ENCODE results near the gene SENP6. TPM values are rescaled to one million over a fixed set of nuclear protein-coding genes. Genes with fewer than 3 reads are reported as not detected.
"Not testable (repeated sequence)": the region's sequence is repeated elsewhere in the genome, so short reads cannot be mapped to it uniquely, and the experiment has no call there.

Gene SENP6
- total RNA-seq, 2 experiments from 2014 or later, result 54.0 to 57.7 TPM

- Mint-ChIP-seq H3K27me3 (ENCODE audit: low read depth) (no peaks in the 10 kb centered on the region), H3K4me1 (ENCODE audit: low read depth) (peaks cover 9% of the 10 kb centered on the region), H3K36me3 (ENCODE audit: low read depth) (peaks cover 21% of the 10 kb centered on the region), H3K27ac (no peak overlapping the region), H3K9me3 (no peaks in the 10 kb centered on the region), H3K4me3 (no peak overlapping the region)
- CTCF ChIA-PET, result no interaction called here
- no peak for DNase-seq
- intact Hi-C loops (cut with micrococcal nuclease), result no loop called here
These were observed 24.9 kb downstream of the SENP6 start for GRCh38 chr6:75626561-75626960.

- CTCF ChIA-PET; intact Hi-C loops (cut with micrococcal nuclease); H3K27ac Mint-ChIP-seq; H3K9me3 Mint-ChIP-seq; H3K4me3 Mint-ChIP-seq; DNase-seq; H3K27me3 Mint-ChIP-seq (ENCODE audit: low read depth): not testable (repeated sequence)
- H3K4me1 Mint-ChIP-seq (ENCODE audit: low read depth), result peaks cover 17% of the 10 kb centered on the region
- peaks cover 22% of the 10 kb centered on the region for H3K36me3 Mint-ChIP-seq (ENCODE audit: low read depth)
These were observed 26.0 kb downstream of the SENP6 start for GRCh38 chr6:75627708-75628107.

DNA sequence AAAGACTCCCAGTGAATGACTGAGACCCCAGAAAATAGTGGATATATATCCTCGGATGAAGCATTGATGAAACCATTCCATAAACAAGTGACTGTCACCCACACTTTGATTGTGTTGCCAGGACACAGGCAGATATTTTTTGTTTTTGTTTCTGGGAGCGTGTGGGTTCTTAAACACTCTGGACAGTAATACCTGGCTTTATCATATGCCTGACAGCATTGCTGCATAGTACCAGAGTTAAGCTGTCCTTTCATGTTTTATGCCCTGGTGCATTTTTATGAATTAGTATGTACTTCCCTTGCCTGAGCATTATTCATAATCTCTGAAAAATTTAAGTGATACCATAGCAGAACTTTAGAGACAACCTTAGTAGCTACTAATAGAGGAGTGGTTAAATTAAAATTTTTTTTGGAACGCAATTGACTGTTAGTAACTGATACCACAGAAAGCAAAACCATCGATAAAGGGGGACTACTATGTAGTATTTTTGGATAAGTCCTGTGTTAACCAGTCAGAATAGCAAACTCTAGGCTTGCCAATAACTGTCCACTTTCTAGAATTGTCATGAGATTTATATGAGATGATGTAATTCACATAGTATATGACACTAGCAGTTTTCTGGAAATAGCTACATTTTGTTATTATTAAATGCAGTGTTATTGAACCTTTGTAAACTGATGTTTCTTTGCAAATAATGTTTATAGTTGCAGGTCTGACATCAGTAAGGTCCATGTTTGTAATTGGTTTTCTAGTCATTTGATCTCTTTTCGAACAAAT is 30.4 kb downstream of the SENP6 start:
- H3K27ac Mint-ChIP-seq, result peak overlapping the region; percentile 16

DNA sequence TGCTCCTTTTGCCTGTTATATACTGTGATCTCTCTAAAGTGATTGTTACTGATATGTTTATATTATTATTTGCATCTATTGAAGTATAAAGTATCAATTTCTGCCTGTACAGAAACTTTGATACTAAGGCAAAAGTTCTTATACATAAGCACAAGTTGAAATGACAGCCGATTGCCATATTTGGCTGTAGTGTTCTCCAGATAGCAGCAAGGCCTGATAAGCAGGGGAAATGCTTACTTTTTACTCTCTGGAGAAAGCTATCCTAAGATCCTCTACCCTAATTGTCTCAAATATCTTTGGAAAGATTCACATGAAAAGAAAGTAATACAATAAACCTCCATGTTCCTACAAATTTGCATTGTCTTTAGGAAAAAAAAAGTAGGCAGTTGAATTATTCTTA is 31.4 kb downstream of the SENP6 start:
- DNase-seq, result no peak
- Mint-ChIP-seq H3K36me3 (ENCODE audit: low read depth) (peaks cover 28% of the 10 kb centered on the region), H3K27ac (no peak overlapping the region), H3K4me1 (ENCODE audit: low read depth) (peaks cover 15% of the 10 kb centered on the region), H3K9me3 (no peaks in the 10 kb centered on the region), H3K27me3 (ENCODE audit: low read depth) (no peaks in the 10 kb centered on the region), H3K4me3 (no peak overlapping the region)
- intact Hi-C loops (cut with micrococcal nuclease), result no loop called here
- CTCF ChIA-PET, result interaction anchor here (0.7 kb wide), 1 partner anchor 16 kb away, joined by 3 read pairs; no protein-coding TSS in a partner anchor

More for the DNA sequence above, 30.4 kb downstream of the SENP6 start:
- Mint-ChIP-seq H3K9me3 (no peaks in the 10 kb centered on the region), H3K27me3 (ENCODE audit: low read depth) (no peaks in the 10 kb centered on the region), H3K36me3 (ENCODE audit: low read depth) (peaks cover 27% of the 10 kb centered on the region), H3K4me1 (ENCODE audit: low read depth) (peaks cover 15% of the 10 kb centered on the region), H3K4me3 (no peak overlapping the region)
- CTCF ChIA-PET, result interaction anchor here (0.9 kb wide), 1 partner anchor 22 kb away, joined by 3 read pairs; no protein-coding TSS in a partner anchor
- no peak for DNase-seq
- intact Hi-C loops (cut with micrococcal nuclease), result no loop called here

DNA sequence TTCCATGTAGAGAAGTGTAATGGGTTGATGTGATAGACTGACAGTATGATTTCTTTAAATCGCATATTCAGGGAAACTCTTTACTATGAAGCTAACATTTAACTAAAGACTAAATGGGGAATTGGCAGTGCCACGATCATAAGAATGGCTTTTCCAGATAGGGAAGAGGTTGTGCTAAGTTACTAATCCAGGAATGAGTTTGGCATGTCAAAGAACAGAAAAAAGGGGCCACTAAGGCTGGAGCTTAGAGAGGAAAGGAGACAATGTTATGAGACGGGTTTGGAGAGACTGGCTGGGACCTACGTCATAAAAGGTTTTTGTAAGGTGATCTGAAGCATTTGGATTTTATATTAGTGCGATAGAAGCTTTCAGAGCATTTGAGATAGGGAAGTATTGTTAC is 40.6 kb downstream of the SENP6 start:
- Mint-ChIP-seq H3K27ac (no peak overlapping the region), H3K27me3 (ENCODE audit: low read depth) (no peaks in the 10 kb centered on the region), H3K9me3 (no peaks in the 10 kb centered on the region), H3K36me3 (ENCODE audit: low read depth) (peaks cover 23% of the 10 kb centered on the region), H3K4me1 (ENCODE audit: low read depth) (no peaks in the 10 kb centered on the region), H3K4me3 (no peak overlapping the region)
- intact Hi-C loops (cut with micrococcal nuclease), result no loop called here
- DNase-seq, result no peak
- CTCF ChIA-PET, result interaction anchor here (1.5 kb wide), 1 partner anchor 9 kb away, joined by 3 read pairs; no protein-coding TSS in a partner anchor

DNA sequence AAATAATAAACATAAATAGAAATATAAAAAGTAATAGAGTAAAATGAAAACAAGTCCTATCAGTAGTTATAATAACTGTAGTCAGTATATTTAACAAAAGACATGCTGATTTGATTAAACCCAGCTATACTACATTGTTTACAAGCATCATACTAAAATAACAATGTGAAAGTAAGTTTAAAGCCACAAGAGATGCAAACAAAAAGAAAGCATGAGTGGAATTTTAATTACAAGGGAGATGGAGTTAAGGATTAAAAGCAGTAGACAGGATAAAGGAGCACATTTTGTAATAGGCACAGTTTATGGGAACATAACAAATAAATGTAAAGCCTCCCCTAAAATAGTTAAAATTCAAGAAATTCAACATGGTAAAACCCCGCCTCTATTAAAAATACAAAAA is 41.5 kb downstream of the SENP6 start:
- Mint-ChIP-seq H3K36me3 (ENCODE audit: low read depth) (peaks cover 21% of the 10 kb centered on the region), H3K27ac (no peak overlapping the region), H3K4me3 (no peak overlapping the region), H3K27me3 (ENCODE audit: low read depth) (no peaks in the 10 kb centered on the region), H3K4me1 (ENCODE audit: low read depth) (no peaks in the 10 kb centered on the region), H3K9me3 (no peaks in the 10 kb centered on the region)
- no peak for DNase-seq
- intact Hi-C loops (cut with micrococcal nuclease), result no loop called here
- CTCF ChIA-PET, result interaction anchor here (0.7 kb wide), 1 partner anchor 13 kb away, joined by 4 read pairs; no protein-coding TSS in a partner anchor

GRCh38 chr6:75656479-75656878 is 54.8 kb downstream of the SENP6 start:
- Mint-ChIP-seq H3K9me3 (no peaks in the 10 kb centered on the region), H3K27ac (no peak overlapping the region), H3K27me3 (ENCODE audit: low read depth) (no peaks in the 10 kb centered on the region), H3K36me3 (ENCODE audit: low read depth) (peaks cover 40% of the 10 kb centered on the region), H3K4me1 (ENCODE audit: low read depth) (peaks cover 13% of the 10 kb centered on the region), H3K4me3 (no peak overlapping the region)
- intact Hi-C loops (cut with micrococcal nuclease), result no loop called here
- DNase-seq, result no peak
- CTCF ChIA-PET, result interaction anchor here (1.2 kb wide), 1 partner anchor 36 kb away, joined by 3 read pairs; no protein-coding TSS in a partner anchor

GRCh38 chr6:75657327-75657726 is 55.6 kb downstream of the SENP6 start:
- peaks cover 43% of the 10 kb centered on the region for H3K36me3 Mint-ChIP-seq (ENCODE audit: low read depth)
- H3K9me3 Mint-ChIP-seq, result no peaks in the 10 kb centered on the region
- H3K4me1 Mint-ChIP-seq (ENCODE audit: low read depth), result peaks cover 13% of the 10 kb centered on the region
- H3K27me3 Mint-ChIP-seq (ENCODE audit: low read depth), result no peaks in the 10 kb centered on the region
- intact Hi-C loops (cut with micrococcal nuclease), result no loop called here
- DNase-seq, result no peak
- CTCF ChIA-PET, result interaction anchor here (0.6 to 1.2 kb wide), 2 partner anchors 37 to 1888 kb away, joined by 3 read pairs; no protein-coding TSS in a partner anchor
- no peak overlapping the region for H3K4me3 Mint-ChIP-seq
- H3K27ac Mint-ChIP-seq, result no peak overlapping the region

DNA sequence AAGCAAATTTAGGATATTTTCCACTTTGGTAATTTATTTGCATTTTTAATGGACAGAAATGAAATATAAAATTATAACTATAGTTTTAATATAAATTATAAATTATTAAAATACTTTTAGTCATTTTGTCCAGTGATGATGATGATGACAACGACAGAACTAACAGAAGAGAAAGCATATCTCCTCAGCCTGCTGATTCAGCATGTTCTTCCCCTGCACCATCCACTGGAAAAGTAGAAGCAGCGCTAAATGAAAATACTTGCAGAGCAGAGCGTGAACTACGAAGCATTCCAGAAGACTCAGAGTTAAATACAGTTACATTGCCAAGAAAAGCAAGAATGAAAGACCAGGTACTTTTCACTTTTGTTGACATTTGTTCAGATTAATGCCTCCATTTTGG is 64.9 kb downstream of the SENP6 start:
- peaks cover 20% of the 10 kb centered on the region for H3K36me3 Mint-ChIP-seq (ENCODE audit: low read depth)

DNA sequence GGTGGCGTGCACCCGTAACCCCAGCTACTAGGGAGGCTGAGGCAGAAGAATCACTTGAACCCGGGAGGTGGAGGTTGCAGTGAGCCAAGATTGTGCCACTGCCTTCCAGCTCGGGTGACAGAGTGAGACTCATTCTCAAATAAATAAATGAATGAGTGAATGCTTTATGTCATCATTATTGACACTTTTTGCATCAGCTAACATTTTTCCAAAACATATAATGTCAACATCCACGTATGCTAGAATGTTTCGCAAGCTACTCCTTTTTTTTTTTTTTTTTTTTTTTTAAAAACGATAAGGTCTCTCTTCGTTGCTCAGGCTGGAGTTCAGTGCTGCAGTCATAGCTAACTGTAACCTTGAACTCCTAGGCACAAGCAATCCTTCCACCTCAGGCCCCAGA is 72.2 kb downstream of the SENP6 start:
- Mint-ChIP-seq H3K27ac (no peak overlapping the region), H3K4me1 (ENCODE audit: low read depth) (no peaks in the 10 kb centered on the region), H3K36me3 (ENCODE audit: low read depth) (peaks cover 27% of the 10 kb centered on the region), H3K27me3 (ENCODE audit: low read depth) (no peaks in the 10 kb centered on the region), H3K4me3 (no peak overlapping the region), H3K9me3 (no peaks in the 10 kb centered on the region)
- intact Hi-C loops (cut with micrococcal nuclease), result no loop called here
- no peak for DNase-seq
- CTCF ChIA-PET, result interaction anchor here (0.6 kb wide), 1 partner anchor 21 kb away, joined by 3 read pairs; no protein-coding TSS in a partner anchor

More for the DNA sequence above, 64.9 kb downstream of the SENP6 start:
- Mint-ChIP-seq H3K9me3 (no peaks in the 10 kb centered on the region), H3K27me3 (ENCODE audit: low read depth) (no peaks in the 10 kb centered on the region), H3K4me3 (no peak overlapping the region), H3K27ac (no peak overlapping the region), H3K4me1 (ENCODE audit: low read depth) (no peaks in the 10 kb centered on the region)
- CTCF ChIA-PET, result no interaction called here
- DNase-seq, result no peak
- intact Hi-C loops (cut with micrococcal nuclease), result no loop called here

GRCh38 chr6:75676377-75676776 is 74.7 kb downstream of the SENP6 start:
- intact Hi-C loops (cut with micrococcal nuclease), result no loop called here
- Mint-ChIP-seq H3K4me1 (ENCODE audit: low read depth) (no peaks in the 10 kb centered on the region), H3K4me3 (no peak overlapping the region), H3K27me3 (ENCODE audit: low read depth) (no peaks in the 10 kb centered on the region), H3K36me3 (ENCODE audit: low read depth) (peaks cover 51% of the 10 kb centered on the region), H3K27ac (no peak overlapping the region), H3K9me3 (peaks cover 11% of the 10 kb centered on the region)
- no peak for DNase-seq
- CTCF ChIA-PET, result no interaction called here

DNA sequence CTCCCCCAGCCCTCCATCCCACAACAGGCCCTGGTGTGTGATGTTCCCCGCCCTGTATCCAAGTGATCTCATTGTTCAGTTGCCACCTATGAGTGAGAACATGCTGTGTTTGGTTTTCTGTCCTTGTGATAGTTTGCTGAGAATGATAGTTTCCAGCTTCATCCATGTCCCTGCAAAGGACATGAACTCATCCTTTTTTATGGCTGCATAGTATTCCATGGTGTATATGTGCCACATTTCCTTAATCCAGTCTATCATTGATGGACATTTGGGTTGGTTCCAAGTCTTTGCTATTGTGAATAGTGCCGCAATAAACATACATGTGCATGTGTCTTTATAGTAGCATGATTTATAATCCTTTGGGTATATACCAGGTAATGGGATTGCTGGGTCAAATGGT is 80.9 kb downstream of the SENP6 start:
- H3K27ac Mint-ChIP-seq; H3K27me3 Mint-ChIP-seq (ENCODE audit: low read depth); H3K4me3 Mint-ChIP-seq; intact Hi-C loops (cut with micrococcal nuclease); DNase-seq; CTCF ChIA-PET: not testable (repeated sequence)
- H3K4me1 Mint-ChIP-seq (ENCODE audit: low read depth), result peaks cover 15% of the 10 kb centered on the region
- peaks cover 96% of the 10 kb centered on the region for H3K36me3 Mint-ChIP-seq (ENCODE audit: low read depth)
- H3K9me3 Mint-ChIP-seq, result peaks cover 26% of the 10 kb centered on the region

- H3K27me3 Mint-ChIP-seq (ENCODE audit: low read depth); H3K27ac Mint-ChIP-seq; CTCF ChIA-PET; DNase-seq; H3K4me3 Mint-ChIP-seq; intact Hi-C loops (cut with micrococcal nuclease): not testable (repeated sequence)
- peaks cover 15% of the 10 kb centered on the region for H3K4me1 Mint-ChIP-seq (ENCODE audit: low read depth)
- peaks cover 96% of the 10 kb centered on the region for H3K36me3 Mint-ChIP-seq (ENCODE audit: low read depth)
- peaks cover 26% of the 10 kb centered on the region for H3K9me3 Mint-ChIP-seq
These were observed 81.3 kb downstream of the SENP6 start for GRCh38 chr6:75683005-75683404.
